ENCODE data around the gene CLIC4.
A peak's percentile ranks its signal among the peaks of the same experiment; 100 is the strongest.

DNA sequence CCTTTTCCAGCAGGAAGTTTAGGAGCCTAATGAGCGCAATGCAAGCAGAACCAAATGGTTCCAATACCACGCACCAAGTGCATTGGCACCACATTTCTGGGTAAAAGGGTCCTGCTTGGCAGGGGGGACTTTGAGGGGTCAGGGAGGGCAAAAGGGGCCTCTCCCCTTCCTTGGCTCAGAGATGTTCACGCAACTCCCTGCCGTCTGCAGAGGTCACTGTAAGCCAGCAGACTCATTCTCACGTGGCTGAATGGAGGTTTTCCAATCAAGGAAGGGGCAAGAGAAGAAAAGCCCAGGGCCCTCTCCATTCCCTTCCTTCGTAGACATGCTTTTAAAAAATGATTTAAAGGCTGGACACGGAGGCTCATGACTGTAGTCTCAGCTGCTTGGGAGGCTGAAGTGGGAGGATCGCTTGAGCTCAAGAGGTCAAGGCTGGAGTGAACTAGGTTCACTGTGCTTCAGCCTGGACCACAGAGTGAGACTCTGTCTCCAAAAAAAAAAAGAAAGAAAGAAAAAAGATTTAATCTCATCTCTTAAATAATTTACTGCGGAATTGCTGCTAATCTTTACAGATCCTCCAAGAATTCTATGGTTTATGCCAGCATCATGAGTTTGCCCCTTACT lies 104.5 kb downstream of the CLIC4 start:
- TF ChIP-seq, protein P1, sequence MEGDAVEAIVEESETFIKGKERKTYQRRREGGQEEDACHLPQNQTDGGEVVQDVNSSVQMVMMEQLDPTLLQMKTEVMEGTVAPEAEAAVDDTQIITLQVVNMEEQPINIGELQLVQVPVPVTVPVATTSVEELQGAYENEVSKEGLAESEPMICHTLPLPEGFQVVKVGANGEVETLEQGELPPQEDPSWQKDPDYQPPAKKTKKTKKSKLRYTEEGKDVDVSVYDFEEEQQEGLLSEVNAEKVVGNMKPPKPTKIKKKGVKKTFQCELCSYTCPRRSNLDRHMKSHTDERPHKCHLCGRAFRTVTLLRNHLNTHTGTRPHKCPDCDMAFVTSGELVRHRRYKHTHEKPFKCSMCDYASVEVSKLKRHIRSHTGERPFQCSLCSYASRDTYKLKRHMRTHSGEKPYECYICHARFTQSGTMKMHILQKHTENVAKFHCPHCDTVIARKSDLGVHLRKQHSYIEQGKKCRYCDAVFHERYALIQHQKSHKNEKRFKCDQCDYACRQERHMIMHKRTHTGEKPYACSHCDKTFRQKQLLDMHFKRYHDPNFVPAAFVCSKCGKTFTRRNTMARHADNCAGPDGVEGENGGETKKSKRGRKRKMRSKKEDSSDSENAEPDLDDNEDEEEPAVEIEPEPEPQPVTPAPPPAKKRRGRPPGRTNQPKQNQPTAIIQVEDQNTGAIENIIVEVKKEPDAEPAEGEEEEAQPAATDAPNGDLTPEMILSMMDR (IDR thresholded peaks at IDR 0.05) = peak in 8 of 12 donors; percentile 7 to 42 (median 30)
- TF ChIP-seq POLR2A (IDR thresholded peaks at IDR 0.05) = no peak
